GM19438 (cell line): ENCODE measurements around the gene TMEM81.

Experiments used
- ATAC-seq: cut with Tn5 transposase; IDR thresholded peaks from one replicate; pipeline ENCODE4 v1.9.1; 2021; ENCODE audit warnings: low read depth; ENCODE audit not compliant: unreplicated experiment

The TMEM81 gene

GRCh38 chr1:205061665-205062069 is 22.6 kb downstream of the TMEM81 start:
- ATAC-seq: no peak

- no peak for ATAC-seq
These were observed 23.0 kb downstream of the TMEM81 start for GRCh38 chr1:205061227-205061626.

- ATAC-seq: no peak
These were observed 23.5 kb downstream of the TMEM81 start for GRCh38 chr1:205060746-205061145.

GRCh38 chr1:205059660-205060059 is 24.6 kb downstream of the TMEM81 start:
- no peak for ATAC-seq

GRCh38 chr1:205058853-205059252 is 25.4 kb downstream of the TMEM81 start:
- ATAC-seq: no peak

- no peak for ATAC-seq
These were observed 26.3 kb downstream of the TMEM81 start for GRCh38 chr1:205057808-205058575.

- no peak for ATAC-seq
These were observed 27.2 kb downstream of the TMEM81 start for GRCh38 chr1:205056956-205057568.

GRCh38 chr1:205056188-205056611 is 28.1 kb downstream of the TMEM81 start:
- no peak for ATAC-seq

- ATAC-seq: no peak
These were observed 30.2 kb downstream of the TMEM81 start for GRCh38 chr1:205054013-205054412.

- ATAC-seq: no peak
These were observed 31.0 kb downstream of the TMEM81 start for GRCh38 chr1:205053296-205053695.

GRCh38 chr1:205052690-205053089 is 31.6 kb downstream of the TMEM81 start:
- no peak for ATAC-seq

- ATAC-seq: no peak
These were observed 34.8 kb downstream of the TMEM81 start for GRCh38 chr1:205049479-205049878.

- ATAC-seq: no peak
These were observed 35.9 kb downstream of the TMEM81 start for GRCh38 chr1:205048382-205048781.

- no peak for ATAC-seq
These were observed 36.5 kb downstream of the TMEM81 start for GRCh38 chr1:205047764-205048231.

- ATAC-seq: no peak
These were observed 37.4 kb downstream of the TMEM81 start for GRCh38 chr1:205046870-205047269.

- ATAC-seq: no peak
These were observed 39.1 kb downstream of the TMEM81 start for GRCh38 chr1:205045146-205045545.

- no peak for ATAC-seq
These were observed 39.5 kb downstream of the TMEM81 start for GRCh38 chr1:205044741-205045140.

GRCh38 chr1:205043866-205044265 is 40.4 kb downstream of the TMEM81 start:
- no peak for ATAC-seq

GRCh38 chr1:205042911-205043806 is 41.1 kb downstream of the TMEM81 start, which contains the start of gene CNTN2:
Gene CNTN2 (plus strand): TSS chr1:205043212. CDS start chr1:205053186, 9,974 bp downstream.
- ATAC-seq: no peak

- ATAC-seq: no peak
These were observed 42.0 kb downstream of the TMEM81 start for GRCh38 chr1:205041998-205042910.
